Transverse colon (tissue), 4 donors: ENCODE data around the gene NPPB. TPM values are rescaled to one million over a fixed set of nuclear protein-coding genes. Genes with fewer than 3 reads are reported as not detected.

ENCODE experiments used
- DNase-seq: peaks from one replicate; pipeline ENCODE4 v3.0.0-alpha.2; 2019
- H3K27ac ChIP-seq, 4 donors: fragments of 200-600 bp; sonication (generic); 2 replicates each; pipeline ENCODE4 v1.5.1; 2016 to 2018; ENCODE audit warnings: inconsistent platforms in 4 of 4
- H3K27me3 ChIP-seq: fragments of 200-600 bp; sonication (generic); 2 replicates; pipeline ENCODE4 v1.5.1; 2017; ENCODE audit warnings: inconsistent platforms
- H3K36me3 ChIP-seq, 4 donors: fragments of 200-600 bp; sonication (generic); 2 replicates each; pipeline ENCODE4 v1.5.1; 2017 to 2019; ENCODE audit warnings: inconsistent platforms in 4 of 4
- H3K4me1 ChIP-seq, 4 donors: fragments of 200-600 bp; sonication (generic); 2 replicates each; pipeline ENCODE4 v1.5.1; 2017 to 2020; ENCODE audit warnings: inconsistent platforms in 4 of 4
- H3K4me3 ChIP-seq, 4 donors: fragments of 200-600 bp; sonication (generic); 1 replicate in 1 of 4; 2 replicates in 3 of 4; pipeline versions ENCODE4 v1.5.1 to v1.6.1; 2017 to 2019; ENCODE audit warnings: inconsistent platforms in 4 of 4
- H3K9me3 ChIP-seq, 2 donors: fragments of 200-600 bp; sonication (generic); 2 replicates each; pipeline ENCODE4 v1.5.1; 2017 to 2019; ENCODE audit warnings: inconsistent platforms in 2 of 2
- EP300 ChIP-seq: sonication (generic); formaldehyde crosslinking; IDR thresholded peaks from one replicate; pipeline ENCODE4 v1.6.1; 2017; ENCODE audit warnings: antibody characterized with exemption, low read depth
- POLR2A ChIP-seq: fragments of 450-650 bp; IDR thresholded peaks from one replicate; pipeline ENCODE4 v1.6.1; 2016; ENCODE audit warnings: antibody characterized with exemption, mild to moderate bottlenecking, moderate library complexity
- POLR2AphosphoS5 ChIP-seq, 3 donors: sonication (generic); formaldehyde crosslinking; IDR thresholded peaks; one replicate each; pipeline ENCODE4 v1.6.1; 2016; ENCODE audit warnings: antibody characterized with exemption in 3 of 3
- WGBS, 2 donors: methylation state at CpG; one replicate each; pipeline ENCODE4 v1.1.5; 2018; ENCODE audit warnings: low coverage in 1 of 2; 5-methylcytosine and 5-hydroxymethylcytosine counted together
- in situ Hi-C, 4 donors: fragments of 200-750 bp; cut with MboI; loops; one replicate each; pipeline versions ENCODE4 v1.15.0 to v1.15.1; 2017; ENCODE audit warnings: low sequenced_read_pairs in 3 of 4, low pct_ligation_motif_present in 1 of 4, low pct_unique_long_range_greater_than_20kb in 1 of 4
- intact Hi-C: fragments of 100-400 bp; cut with DNase I; formaldehyde crosslinking; loops from one replicate; pipeline ENCODE4 v1.15.1; 2023; ENCODE audit warnings: low total_unique reads
- total RNA-seq, 4 donors: library from RNA; depleted of rRNA; stranded (reverse); fragments of >200 nt; gene quantifications; one replicate each; pipeline ENCODE4 v1.1.0, GENCODE V29; 2016
- TF ChIP-seq, protein P1 (sequence below), 5 experiments: fragments of 200-600 bp in 3 of 5; fragments of 450-650 bp in 2 of 5; sonication (generic) in 3 of 5; IDR thresholded peaks; 1 replicate in 2 of 5; 2 replicates in 3 of 5; pipeline ENCODE4 v1.5.1; 2016 to 2017; ENCODE audit warnings: antibody characterized with exemption in 5 of 5, inconsistent platforms in 3 of 5, mild to moderate bottlenecking in 2 of 5, moderate library complexity in 1 of 5

NPPB gene
- total RNA-seq, 4 donors from 2014 or later, result not detected

DNA sequence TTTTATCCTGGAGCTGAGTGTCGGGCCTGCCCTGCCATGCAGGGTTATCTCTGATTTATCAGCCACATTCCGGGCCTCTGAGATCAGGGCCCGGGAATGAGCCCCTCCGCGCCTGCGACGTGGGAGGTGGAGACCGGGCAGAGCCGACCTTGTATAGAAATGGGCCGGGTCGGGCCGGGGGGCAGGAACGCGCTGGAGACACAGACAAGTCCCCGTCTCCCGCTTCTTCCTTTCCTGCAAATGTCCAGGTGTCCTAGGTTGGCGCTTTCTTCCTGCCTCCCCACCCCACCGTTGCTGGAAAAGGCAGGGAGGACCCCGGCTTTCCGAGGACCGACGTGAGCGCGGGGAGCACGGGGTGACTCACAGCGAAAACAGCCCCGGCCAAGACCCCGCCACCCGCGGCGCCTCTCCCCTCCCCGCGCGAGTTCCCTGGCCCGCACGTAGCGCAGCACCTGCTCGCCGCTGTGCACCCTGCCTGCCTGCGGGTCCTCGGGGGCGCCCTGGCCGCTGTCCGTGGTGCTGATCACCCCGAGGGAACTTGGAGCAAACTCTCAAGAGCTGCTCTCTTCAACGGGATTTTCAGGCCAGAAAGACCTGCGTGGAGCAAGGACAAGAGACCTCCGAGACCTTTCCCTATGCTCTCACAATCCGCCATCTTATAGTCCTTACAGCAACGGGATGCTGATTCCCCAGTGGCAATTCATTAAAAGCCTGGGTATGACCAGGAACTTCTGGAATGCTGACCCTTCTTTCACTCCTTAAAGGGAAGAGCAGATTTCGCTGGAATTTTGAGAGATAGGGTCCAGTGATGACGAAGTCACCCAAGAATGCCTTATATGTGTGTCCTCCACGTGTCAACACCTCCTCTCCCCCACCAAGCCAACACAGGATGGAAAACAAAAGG is 475 bp upstream of the NPPB start:
- intact Hi-C loops (no loop called here), in situ Hi-C loops (no loop called here)
- H3K36me3 ChIP-seq, result no peaks in the 10 kb centered on the region
- H3K27me3 ChIP-seq, result peaks cover 77% of the 10 kb centered on the region
- 11 to 25% methylated on average over 3 to 41 of the region's 53 CpGs for WGBS, 2 donors
- no peak for TF ChIP-seq POLR2AphosphoS5 (IDR thresholded peaks at IDR 0.05)
- TF ChIP-seq POLR2A, result no peak
- TF ChIP-seq, protein P1, sequence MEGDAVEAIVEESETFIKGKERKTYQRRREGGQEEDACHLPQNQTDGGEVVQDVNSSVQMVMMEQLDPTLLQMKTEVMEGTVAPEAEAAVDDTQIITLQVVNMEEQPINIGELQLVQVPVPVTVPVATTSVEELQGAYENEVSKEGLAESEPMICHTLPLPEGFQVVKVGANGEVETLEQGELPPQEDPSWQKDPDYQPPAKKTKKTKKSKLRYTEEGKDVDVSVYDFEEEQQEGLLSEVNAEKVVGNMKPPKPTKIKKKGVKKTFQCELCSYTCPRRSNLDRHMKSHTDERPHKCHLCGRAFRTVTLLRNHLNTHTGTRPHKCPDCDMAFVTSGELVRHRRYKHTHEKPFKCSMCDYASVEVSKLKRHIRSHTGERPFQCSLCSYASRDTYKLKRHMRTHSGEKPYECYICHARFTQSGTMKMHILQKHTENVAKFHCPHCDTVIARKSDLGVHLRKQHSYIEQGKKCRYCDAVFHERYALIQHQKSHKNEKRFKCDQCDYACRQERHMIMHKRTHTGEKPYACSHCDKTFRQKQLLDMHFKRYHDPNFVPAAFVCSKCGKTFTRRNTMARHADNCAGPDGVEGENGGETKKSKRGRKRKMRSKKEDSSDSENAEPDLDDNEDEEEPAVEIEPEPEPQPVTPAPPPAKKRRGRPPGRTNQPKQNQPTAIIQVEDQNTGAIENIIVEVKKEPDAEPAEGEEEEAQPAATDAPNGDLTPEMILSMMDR (IDR thresholded peaks at IDR 0.05), result no peak
- TF ChIP-seq EP300, result no peak
- H3K4me3 ChIP-seq, result no peak overlapping the region
- H3K9me3 ChIP-seq, result no peaks in the 10 kb centered on the region
- no peak overlapping the region for H3K27ac ChIP-seq
- peaks cover 0 to 4% (median 0%) of the 10 kb centered on the region in 4 donors for H3K4me1 ChIP-seq
- peak; percentile 40 for DNase-seq

DNA sequence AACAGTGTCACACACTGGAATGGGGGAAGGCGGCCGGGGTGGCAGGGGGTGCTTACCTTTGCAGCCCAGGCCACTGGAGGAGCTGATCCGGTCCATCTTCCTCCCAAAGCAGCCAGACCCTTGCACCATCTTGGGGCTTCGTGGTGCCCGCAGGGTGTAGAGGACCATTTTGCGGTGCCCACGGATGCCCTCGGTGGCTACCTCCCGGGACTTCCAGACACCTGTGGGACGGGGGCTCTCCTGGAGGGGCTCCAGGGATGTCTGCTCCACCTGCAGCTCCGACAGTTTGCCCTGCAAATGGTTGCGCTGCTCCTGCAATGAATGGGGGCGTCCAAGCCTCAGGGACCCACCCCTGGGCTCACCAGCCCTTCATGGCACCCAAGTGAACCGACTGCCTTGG is 587 bp downstream of the NPPB start:
- no peaks in the 10 kb centered on the region for H3K9me3 ChIP-seq

DNA sequence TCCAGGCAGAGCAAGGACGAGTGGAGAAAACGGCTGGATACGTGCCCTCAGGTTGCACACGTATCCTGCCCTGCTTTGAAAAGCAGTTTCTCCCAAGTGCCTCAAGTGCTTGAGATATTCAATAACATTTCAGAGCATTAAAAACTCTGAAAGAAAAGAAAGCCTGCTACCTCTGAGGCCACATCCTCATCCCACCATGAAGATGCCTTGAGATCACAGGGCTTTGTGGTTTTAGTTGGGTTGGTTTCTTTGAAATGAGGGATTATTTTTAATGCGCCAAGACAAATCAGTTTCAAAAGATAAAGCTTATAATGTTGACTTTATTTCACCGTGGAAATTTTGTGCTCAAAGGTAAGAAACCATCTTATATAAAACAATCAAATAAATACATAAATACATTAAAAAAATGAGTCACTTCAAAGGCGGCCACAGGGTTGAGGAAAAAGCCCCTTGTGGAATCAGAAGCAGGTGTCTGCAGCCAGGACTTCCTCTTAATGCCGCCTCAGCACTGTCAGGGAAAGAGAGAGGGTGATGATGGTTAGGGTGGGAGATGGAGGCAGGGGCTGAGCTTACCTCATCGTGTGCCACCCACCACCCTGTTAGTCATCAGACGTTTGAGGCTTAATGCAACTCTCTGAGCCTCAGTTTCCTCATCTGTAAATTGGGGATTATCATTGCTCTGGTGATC is 1.4 kb downstream of the NPPB start:
- in situ Hi-C loops, result no loop called here
- intact Hi-C loops, result no loop called here

More for the DNA sequence above, 587 bp downstream of the NPPB start:
- Histone ChIP-seq H3K36me3 (no peaks in the 10 kb centered on the region), H3K4me1 (peaks cover 0 to 4% (median 0%) of the 10 kb centered on the region in 4 donors), H3K27me3 (peaks cover 82% of the 10 kb centered on the region), H3K4me3 (no peak overlapping the region), H3K27ac (no peak overlapping the region)
- no peak for TF ChIP-seq POLR2A
- TF ChIP-seq EP300, result no peak
- TF ChIP-seq, protein P1 (IDR thresholded peaks at IDR 0.05), result no peak
- TF ChIP-seq POLR2AphosphoS5 (IDR thresholded peaks at IDR 0.05), result no peak
- intact Hi-C loops (no loop called here), in situ Hi-C loops (no loop called here)
- WGBS, 2 donors, result 80% methylated on average over 13 of the region's 14 CpGs; no CpG with 5 or more reads in 1 of the 2 donors
- no peak for DNase-seq

More for the DNA sequence above, 1.4 kb downstream of the NPPB start:
- Histone ChIP-seq H3K27me3 (peaks cover 75% of the 10 kb centered on the region), H3K27ac (no peak overlapping the region), H3K4me1 (peaks cover 0 to 4% (median 0%) of the 10 kb centered on the region in 4 donors), H3K9me3 (no peaks in the 10 kb centered on the region), H3K4me3 (no peak overlapping the region), H3K36me3 (no peaks in the 10 kb centered on the region)
- no peak for DNase-seq
- TF ChIP-seq EP300, result no peak
- no peak for TF ChIP-seq POLR2AphosphoS5 (IDR thresholded peaks at IDR 0.05)
- no peak for TF ChIP-seq POLR2A
- TF ChIP-seq, protein P1 (IDR thresholded peaks at IDR 0.05), result no peak
- 31 to 34% methylated on average over 4 to 10 of the region's 10 CpGs for whole genome bisulfite sequencing, 2 donors
